ENCODE data around the gene SLC9C2.
"Not testable (repeated sequence)": the region's sequence is repeated elsewhere in the genome, so short reads cannot be mapped to it uniquely, and the experiment has no call there.

SLC9C2 gene

DNA sequence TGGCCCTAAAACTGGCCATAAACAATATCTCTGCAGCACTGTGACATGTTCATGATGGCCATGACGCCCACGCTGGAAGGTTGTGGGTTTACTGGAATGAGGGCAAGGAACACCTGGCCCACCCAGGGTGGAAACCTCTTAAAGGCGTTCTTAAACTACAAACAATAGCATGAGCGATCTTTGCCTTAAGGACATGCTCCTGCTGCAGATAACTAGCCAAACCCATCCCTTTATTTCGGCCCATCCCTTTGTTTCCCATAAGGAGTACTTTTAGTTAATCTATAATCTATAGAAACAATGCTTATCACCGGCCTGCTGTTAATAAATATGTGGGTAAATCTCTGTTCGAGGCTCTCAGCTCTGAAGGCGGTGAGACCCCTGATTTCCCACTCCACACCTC is 109.7 kb downstream of the SLC9C2 start:
- FAIRE-seq; DNase-seq (ENCODE audit: extremely low spot score, insufficient read length, low read depth): not testable (repeated sequence)

- FAIRE-seq, result no peak
- DNase-seq (ENCODE audit: extremely low spot score, insufficient read length, low read depth), result no peak
These were observed 111.4 kb downstream of the SLC9C2 start for GRCh38 chr1:173491508-173491907.

DNA sequence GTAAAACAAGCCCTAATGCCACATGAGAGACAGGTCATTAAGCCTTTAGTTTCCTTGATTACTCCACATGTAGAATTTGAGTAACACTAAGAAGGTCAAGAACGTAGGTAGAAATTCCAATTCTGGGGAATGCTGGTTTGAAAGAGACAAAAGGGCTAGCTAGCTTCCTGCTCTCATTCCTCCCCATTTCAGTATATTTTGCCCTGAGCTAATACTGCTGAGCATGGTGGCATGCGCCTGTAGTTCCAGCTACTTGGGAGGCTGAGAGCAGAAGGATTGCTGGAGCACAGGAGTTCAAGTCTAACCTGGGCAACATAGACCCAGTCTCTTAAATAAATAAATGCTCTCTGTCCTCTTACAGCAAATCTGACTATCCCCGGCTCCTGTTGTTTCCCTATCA is 112.9 kb downstream of the SLC9C2 start:
- FAIRE-seq, result no peak
- no peak for DNase-seq (ENCODE audit: extremely low spot score, insufficient read length, low read depth)

DNA sequence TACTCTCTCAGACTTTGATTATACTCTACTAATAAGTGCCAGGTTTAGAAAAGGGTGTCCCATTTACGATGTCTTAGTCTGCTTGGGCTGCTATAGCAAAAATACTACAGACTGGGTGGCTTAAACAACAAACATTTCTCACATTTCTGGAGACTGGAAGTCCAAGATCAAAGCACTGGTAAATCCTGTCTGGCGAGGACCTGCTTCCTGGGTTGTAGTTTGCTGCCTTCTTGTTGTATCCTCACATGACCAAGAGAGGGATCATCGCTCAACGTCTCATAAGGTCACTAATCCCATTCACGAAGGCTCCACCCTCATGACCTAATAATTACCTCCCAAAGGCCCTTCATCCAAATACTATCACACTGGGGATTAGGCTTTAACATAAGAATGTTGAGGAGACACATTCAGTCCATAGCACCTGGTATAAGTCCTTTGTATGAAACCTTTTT is 113.7 kb downstream of the SLC9C2 start:
- FAIRE-seq (no peak), DNase-seq (ENCODE audit: extremely low spot score, insufficient read length, low read depth) (no peak)

GRCh38 chr1:173488001-173488400 is 114.9 kb downstream of the SLC9C2 start:
- no peak for DNase-seq (ENCODE audit: extremely low spot score, insufficient read length, low read depth)
- FAIRE-seq, result no peak

DNA sequence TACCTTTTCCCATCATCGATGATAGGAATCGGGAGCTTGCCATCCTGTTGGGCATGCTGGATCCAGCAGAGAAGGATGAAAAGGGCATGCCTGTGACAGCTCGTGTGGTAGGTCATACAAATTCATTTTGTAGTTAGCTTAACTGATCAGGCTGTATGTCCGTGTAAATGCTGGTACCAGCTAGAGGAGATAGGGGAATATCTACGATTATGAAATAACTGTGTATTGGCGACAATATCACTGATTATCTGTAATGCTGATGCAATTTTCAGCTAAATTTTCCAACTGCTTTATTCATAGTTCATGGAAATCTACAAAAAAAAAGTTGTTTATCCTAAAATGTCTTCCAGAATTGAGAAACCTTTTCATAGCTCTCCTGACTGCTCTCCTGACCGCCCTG is 117.5 kb downstream of the SLC9C2 start:
- no peak for FAIRE-seq
- no peak for DNase-seq (ENCODE audit: extremely low spot score, insufficient read length, low read depth)

DNA sequence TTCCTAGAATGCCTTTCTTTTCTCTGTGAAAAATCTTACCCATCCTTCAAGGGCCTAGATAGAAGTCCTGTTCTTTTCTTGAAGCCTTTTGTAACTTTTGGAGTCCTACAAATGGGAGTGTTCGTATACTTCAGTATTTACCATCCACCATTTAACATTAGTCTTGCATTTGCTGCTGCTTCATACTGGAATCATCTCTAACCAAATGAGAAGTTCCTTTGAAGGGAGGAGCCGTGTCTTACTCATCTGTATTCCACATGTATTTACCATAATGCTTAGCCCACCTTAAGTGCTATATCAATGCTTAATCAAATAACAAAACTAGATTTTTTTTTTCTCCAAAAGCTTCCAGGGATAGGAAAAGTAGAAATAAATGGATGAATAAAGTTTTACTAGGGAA is 118.6 kb downstream of the SLC9C2 start:
- FAIRE-seq, result no peak
- no peak for DNase-seq (ENCODE audit: extremely low spot score, insufficient read length, low read depth)

DNA sequence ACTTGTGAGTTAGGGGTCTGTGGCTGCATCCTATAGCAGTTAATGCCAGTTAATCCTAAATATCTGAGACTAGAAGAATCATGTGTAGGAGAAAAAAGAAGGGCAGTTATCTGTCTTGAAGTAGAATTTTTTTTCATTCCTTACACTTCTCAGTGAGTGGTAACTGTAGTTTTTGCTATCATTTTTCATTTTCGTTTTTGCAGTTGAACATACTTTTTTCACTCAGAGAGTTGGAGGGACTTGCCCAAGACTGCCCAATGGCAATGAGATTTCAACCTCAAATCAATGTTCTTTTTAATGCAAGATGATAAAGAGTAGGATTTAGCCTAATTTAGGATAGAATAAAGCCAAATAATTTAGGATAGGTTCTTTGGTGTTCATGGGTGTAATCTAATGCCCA is 120.2 kb downstream of the SLC9C2 start:
- no peak for DNase-seq (ENCODE audit: extremely low spot score, insufficient read length, low read depth)
- peak; percentile 39 for FAIRE-seq

GRCh38 chr1:173481195-173481772 is 121.6 kb downstream of the SLC9C2 start:
- FAIRE-seq (no peak), DNase-seq (ENCODE audit: extremely low spot score, insufficient read length, low read depth) (no peak)

- DNase-seq (ENCODE audit: extremely low spot score, insufficient read length, low read depth), result no peak
- FAIRE-seq, result no peak
These were observed 123.2 kb downstream of the SLC9C2 start for GRCh38 chr1:173479649-173480048.

DNA sequence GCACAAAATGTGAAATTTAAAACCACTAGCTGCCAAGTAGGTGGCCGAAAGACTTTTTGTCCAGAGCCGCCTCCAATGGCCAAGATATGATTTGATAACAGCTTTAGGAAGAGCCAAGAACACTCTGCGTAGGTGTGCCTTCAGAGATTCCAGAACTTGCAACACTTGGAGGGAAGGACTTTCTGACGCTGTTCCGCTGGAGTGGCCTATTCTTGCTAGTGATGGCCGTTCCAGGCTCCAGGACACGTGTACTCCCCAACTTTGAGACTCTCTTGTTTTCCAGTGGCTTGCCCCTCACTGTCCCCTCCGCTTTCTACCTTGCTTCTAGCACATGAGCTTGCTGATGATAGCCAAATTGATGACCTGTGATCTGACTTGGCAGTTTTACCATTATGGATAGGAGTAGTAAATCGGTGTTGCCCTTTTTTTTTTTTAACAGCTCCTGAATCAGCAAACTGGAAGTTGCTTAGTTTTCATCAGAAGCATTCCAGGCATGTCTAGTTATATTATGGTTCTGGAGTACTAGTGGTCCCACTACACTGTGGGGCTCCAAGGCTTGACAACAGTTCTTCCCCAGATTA is 124.7 kb downstream of the SLC9C2 start:
- DNase-seq (ENCODE audit: extremely low spot score, insufficient read length, low read depth), result no peak
- no peak for FAIRE-seq

- DNase-seq (ENCODE audit: extremely low spot score, insufficient read length, low read depth), result peak; percentile 23
- FAIRE-seq, result no peak
These were observed 125.4 kb downstream of the SLC9C2 start, which contains the start of gene PRDX6 for GRCh38 chr1:173477286-173478093. TSS of gene PRDX6 (plus strand) at chr1:173477335. CDS start at chr1:173477398, 63 bp downstream.

DNA sequence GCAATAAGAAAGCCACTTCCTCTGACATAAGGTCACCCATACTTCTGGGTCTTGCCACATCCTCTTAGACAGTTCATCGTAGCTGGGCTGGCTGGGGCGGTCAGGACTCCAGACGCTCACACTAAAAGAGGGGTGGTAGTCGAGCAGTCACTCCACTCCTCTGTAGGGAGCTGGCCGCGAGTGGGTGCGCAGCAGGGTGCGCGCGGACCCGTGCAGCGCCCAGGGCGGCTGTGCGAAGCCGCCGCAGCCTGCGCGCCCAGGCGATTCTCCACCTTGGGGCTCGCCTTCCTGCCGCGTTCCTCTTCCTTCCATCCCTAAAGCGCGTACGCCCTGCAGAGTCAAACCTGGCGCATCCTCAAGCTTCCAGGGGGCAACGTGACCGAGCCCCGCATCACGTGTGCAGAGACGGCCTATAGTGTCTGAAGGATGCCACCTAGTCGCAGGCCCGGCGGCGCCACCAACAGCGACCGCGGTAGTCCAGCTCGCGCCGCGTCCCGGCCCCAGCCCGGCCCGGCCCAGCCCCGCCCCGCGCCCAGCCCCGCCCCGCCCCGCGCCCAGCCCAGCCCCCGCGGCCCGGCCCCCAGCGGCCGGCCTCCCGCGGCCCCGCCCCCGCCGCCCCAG is 126.1 kb downstream of the SLC9C2 start:
- FAIRE-seq (peak; percentile 66), DNase-seq (ENCODE audit: extremely low spot score, insufficient read length, low read depth) (peak; percentile 76)

DNA sequence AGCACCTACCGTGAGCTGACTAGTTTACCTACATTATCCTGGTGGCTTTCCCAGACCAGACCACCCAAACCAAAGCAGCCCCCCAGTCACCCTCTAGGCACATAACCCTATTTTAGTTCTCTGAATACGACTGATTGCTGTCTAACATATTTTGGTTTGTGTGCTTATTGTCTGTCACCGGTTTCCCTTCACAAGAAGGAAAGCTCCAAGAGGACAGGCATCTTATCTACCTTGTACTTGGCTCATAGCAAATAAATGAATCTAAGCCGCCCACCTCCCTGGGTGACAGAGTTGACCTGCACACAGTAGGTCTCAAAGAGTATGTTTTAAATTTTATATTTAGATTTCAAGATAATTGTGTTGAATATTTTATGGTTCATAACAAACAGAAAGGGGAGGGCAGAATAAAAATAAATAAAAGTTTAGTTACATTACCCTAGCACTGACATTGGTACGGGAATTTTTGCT is 126.6 kb downstream of the SLC9C2 start:
- FAIRE-seq (no peak), DNase-seq (ENCODE audit: extremely low spot score, insufficient read length, low read depth) (no peak)

DNA sequence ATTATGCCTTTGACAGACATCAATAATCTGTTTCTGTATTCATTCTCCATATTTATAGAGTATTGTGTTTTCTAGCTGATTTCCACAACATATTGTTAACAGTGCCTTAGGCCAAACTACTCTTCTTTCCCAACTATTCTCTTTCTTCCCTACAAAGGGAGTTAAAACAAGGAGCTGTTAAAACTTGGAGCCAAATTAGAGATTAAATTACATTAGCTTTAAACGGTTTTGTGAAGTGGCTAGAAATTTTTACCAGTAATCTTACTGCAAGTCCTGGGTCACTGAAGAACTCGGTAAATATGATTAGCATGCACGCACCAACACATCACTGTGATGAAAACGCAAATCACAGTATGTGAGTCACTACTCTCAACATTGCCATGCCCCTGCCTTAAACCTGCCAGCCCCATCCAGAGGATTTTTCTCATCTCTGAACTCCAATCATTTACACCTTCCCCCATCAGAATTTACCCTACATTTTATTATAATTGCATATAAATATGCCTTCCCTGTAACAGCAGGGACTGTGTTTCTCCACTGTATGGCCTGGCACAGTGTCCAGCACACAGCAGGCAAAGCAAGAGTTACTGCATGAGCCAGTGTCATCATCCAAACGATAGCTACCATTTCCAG is 127.2 kb downstream of the SLC9C2 start:
- no peak for DNase-seq (ENCODE audit: extremely low spot score, insufficient read length, low read depth)
- no peak for FAIRE-seq

DNA sequence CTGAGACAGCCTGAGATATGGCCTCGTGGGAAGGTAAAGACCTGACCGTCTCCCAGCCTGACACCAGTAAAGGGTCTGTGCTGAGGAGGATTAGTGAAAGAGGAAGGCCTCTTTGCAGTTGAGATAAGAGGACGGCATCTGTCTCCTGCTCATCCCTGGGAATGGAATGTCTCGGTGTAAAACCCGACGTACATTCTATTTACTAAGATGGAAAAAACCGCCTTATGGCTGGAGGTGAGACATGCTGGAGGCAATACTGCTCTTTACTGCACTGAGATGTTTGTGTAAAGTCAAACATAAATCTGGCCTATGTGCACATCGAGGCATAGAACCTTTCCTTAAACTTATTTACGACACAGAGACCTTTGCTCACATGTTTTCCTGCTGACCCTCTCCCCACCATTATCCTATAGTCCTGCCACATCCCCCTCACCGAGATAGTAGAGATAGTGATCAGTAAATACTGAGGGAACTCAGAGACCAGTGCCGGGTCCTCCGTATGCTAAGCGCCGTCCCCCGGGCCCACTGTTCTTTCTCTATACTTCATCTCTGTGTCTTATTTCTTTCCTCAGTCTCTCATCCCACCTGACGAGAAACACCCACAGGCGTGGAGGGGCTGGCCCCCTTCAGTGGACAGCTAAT is 128.0 kb downstream of the SLC9C2 start:
- FAIRE-seq; DNase-seq (ENCODE audit: extremely low spot score, insufficient read length, low read depth): not testable (repeated sequence)

- no peak for FAIRE-seq
- DNase-seq (ENCODE audit: extremely low spot score, insufficient read length, low read depth), result no peak
These were observed 128.6 kb downstream of the SLC9C2 start for GRCh38 chr1:173474097-173474779.

DNA sequence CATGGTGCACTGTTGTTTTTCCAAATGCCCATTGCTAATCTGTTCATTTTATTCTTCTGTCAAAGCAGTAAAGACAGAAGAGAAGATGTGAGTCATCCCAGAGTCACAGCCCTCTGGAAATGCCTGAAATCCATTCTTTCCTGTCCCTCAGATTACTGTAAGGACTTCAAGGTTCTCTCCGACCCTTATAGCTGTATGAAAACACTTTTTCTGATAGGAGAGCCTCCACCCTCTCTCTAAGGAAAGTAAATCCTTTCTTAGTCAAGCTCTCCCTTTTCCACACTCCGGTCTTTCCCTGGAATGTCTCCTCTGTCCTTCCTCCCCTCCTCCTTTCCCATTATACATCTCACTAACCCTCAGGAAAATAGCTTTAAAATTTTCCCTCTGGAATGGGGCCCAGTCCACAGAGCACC is 129.3 kb downstream of the SLC9C2 start:
- no peak for DNase-seq (ENCODE audit: extremely low spot score, insufficient read length, low read depth)
- no peak for FAIRE-seq

- DNase-seq (ENCODE audit: extremely low spot score, insufficient read length, low read depth) (no peak), FAIRE-seq (no peak)
These were observed 132.3 kb downstream of the SLC9C2 start for GRCh38 chr1:173470608-173471007.

Data from GM18507 (cell line).